Keratinocyte (primary cell): ENCODE measurements around the gene MYO1C. TPM values are rescaled to one million over a fixed set of nuclear protein-coding genes. Genes with fewer than 3 reads are reported as not detected.

Source experiments
- DNase-seq: peaks from one replicate; pipeline ENCODE4 v3.0.0-alpha.2; 2011; ENCODE audit warnings: low read depth, missing footprints, low spot score
- FAIRE-seq: peaks from 2 replicates; lab custom pipeline; 2011; peaks lifted over from hg19 to GRCh38; lab: Jason Lieb, UNC
- H2AFZ ChIP-seq: 2 replicates; pipeline ENCODE4 v1.6.0; 2012; ENCODE audit warnings: low read length, control low read depth, inconsistent platforms; ENCODE audit not compliant: control insufficient read depth
- H3K27ac ChIP-seq: 2 replicates; pipeline ENCODE4 v1.5.1; 2011; ENCODE audit warnings: low read length; ENCODE audit not compliant: control insufficient read depth, insufficient read depth
- H3K27me3 ChIP-seq: 3 replicates; pipeline ENCODE4 v1.6.0; 2011; ENCODE audit warnings: low read length; ENCODE audit not compliant: control insufficient read depth, insufficient read depth; ENCODE audit errors: extremely low read depth
- H3K36me3 ChIP-seq, 2 experiments: 2 replicates in 1 of 2; 3 replicates in 1 of 2; pipeline ENCODE4 v1.5.1; 2011; ENCODE audit warnings: low read length in 2 of 2, mild to moderate bottlenecking in 1 of 2; ENCODE audit not compliant: control insufficient read depth in 2 of 2, insufficient read depth in 2 of 2; ENCODE audit errors: extremely low read depth in 1 of 2
- H3K4me1 ChIP-seq: 3 replicates; pipeline ENCODE4 v1.5.1; 2011; ENCODE audit warnings: low read length; ENCODE audit not compliant: control insufficient read depth, insufficient read depth; ENCODE audit errors: extremely low read depth
- H3K4me2 ChIP-seq: 3 replicates; pipeline ENCODE4 v1.6.0; 2011; ENCODE audit warnings: low read depth, low read length; ENCODE audit not compliant: control insufficient read depth, insufficient read depth; ENCODE audit errors: extremely low read depth
- H3K4me3 ChIP-seq, 3 experiments: fragments of 200-600 bp in 1 of 3; sonication (generic) in 1 of 3; 2 replicates in 2 of 3; 3 replicates in 1 of 3; pipeline ENCODE4 v1.5.1; 2011 to 2016; ENCODE audit warnings: low read length in 3 of 3, mild to moderate bottlenecking in 3 of 3, control low read depth in 2 of 3, inconsistent platforms in 1 of 3, low read depth in 1 of 3, mixed read lengths in 1 of 3, mixed run types in 1 of 3, moderate library complexity in 1 of 3; ENCODE audit not compliant: control insufficient read depth in 2 of 3, insufficient read depth in 2 of 3; ENCODE audit errors: extremely low read depth in 1 of 3
- H3K79me2 ChIP-seq: 2 replicates; pipeline ENCODE4 v1.6.0; 2012; ENCODE audit warnings: low read length; ENCODE audit not compliant: control insufficient read depth, insufficient read depth
- H3K9ac ChIP-seq: 3 replicates; pipeline ENCODE4 v1.6.0; 2011; ENCODE audit warnings: low read length; ENCODE audit not compliant: control insufficient read depth, insufficient read depth; ENCODE audit errors: extremely low read depth
- H3K9me1 ChIP-seq: 3 replicates; pipeline ENCODE4 v1.6.0; 2011; ENCODE audit warnings: low read length; ENCODE audit not compliant: control insufficient read depth, insufficient read depth; ENCODE audit errors: extremely low read depth
- H3K9me3 ChIP-seq: 2 replicates; pipeline ENCODE4 v1.5.1; 2012; ENCODE audit warnings: low read depth, low read length; ENCODE audit not compliant: control insufficient read depth
- H4K20me1 ChIP-seq: 3 replicates; pipeline ENCODE4 v1.6.0; 2011; ENCODE audit warnings: low read length; ENCODE audit not compliant: control insufficient read depth, insufficient read depth; ENCODE audit errors: extremely low read depth
- CTCF ChIP-seq, 3 experiments: IDR thresholded peaks in 1 of 3; conservative IDR thresholded peaks in 1 of 3; optimal IDR thresholded peaks in 1 of 3; 2 replicates in 2 of 3; 3 replicates in 1 of 3; pipeline versions ENCODE3 to v1.5.1; 2011; ENCODE audit warnings: low read length in 3 of 3, mild to moderate bottlenecking in 3 of 3, moderate library complexity in 2 of 3, control low read depth in 1 of 3, inconsistent platforms in 1 of 3; ENCODE audit not compliant: insufficient read depth in 2 of 3; ENCODE audit errors: extremely low read depth in 1 of 3
- EZH2 ChIP-seq: IDR thresholded peaks from one replicate; pipeline ENCODE4 v1.6.1; 2012; ENCODE audit warnings: inconsistent platforms, mild to moderate bottlenecking, low read length, moderate library complexity
- dilution Hi-C: fragments of 300-500 bp; cut with MboI; formaldehyde crosslinking; loops from one replicate; pipeline ENCODE4 v1.7.0; 2020; ENCODE audit warnings: low sequenced_read_pairs; ENCODE audit not compliant: extremely low pct_ligation_motif_present
- polyA plus RNA-seq, 5 experiments: library from polyadenylated mRNA; depleted of rRNA in 3 of 5; stranded (reverse) in 3 of 5; stranded (forward) in 1 of 5; unstranded in 1 of 5; fragments of >200 nt; gene quantifications; 1 replicate in 1 of 5; 2 replicates in 3 of 5; 3 replicates in 1 of 5; pipeline versions ENCODE4 v1.2.1 to v1.2.3, GENCODE V29; 2011 to 2012; ENCODE audit warnings: missing spikeins in 2 of 5, low read depth in 1 of 5, low replicate concordance in 1 of 5

The MYO1C gene
- polyA plus RNA-seq, 1 donor (not counting 4 experiments of a cell fraction or from before 2014, with no cell fraction given): 101 TPM

- Histone ChIP-seq H3K9me1 (no peaks in the 10 kb centered on the region), H3K36me3 (peaks cover 32 to 36% of the 10 kb centered on the region in 2 experiments), H3K4me1 (no peaks in the 10 kb centered on the region), H3K9ac (no peak overlapping the region), H3K4me2 (no peak overlapping the region), H2AFZ (no peak overlapping the region), H3K79me2 (peaks cover 2% of the 10 kb centered on the region), H3K9me3 (no peaks in the 10 kb centered on the region), H3K27ac (no peak overlapping the region), H4K20me1 (no peaks in the 10 kb centered on the region), H3K4me3 (no peak overlapping the region), H3K27me3 (no peaks in the 10 kb centered on the region)
- TF ChIP-seq CTCF (optimal IDR thresholded peaks at IDR 0.05 in 1 of 3, IDR thresholded peaks at IDR 0.05 in 1 of 3, conservative IDR thresholded peaks at IDR 0.05 in 1 of 3; ENCODE audit: extremely low read depth in 1 of 3, insufficient read depth in 2 of 3, low read length in 3 of 3) (no peak), EZH2 (no peak)
- DNase-seq: no peak
- dilution Hi-C loops: no loop called here
- no peak for FAIRE-seq
Measured at GRCh38 chr17:1478418-1478817, 14.1 kb downstream of the MYO1C start.

- dilution Hi-C loops: no loop called here
Measured at GRCh38 chr17:1475321-1475854, 17.1 kb downstream of the MYO1C start.

More at GRCh38 chr17:1475321-1475854, 17.1 kb downstream of the MYO1C start:
- no peak overlapping the region for H3K4me3 ChIP-seq
- H3K27ac ChIP-seq: no peak overlapping the region
- no peaks in the 10 kb centered on the region for H4K20me1 ChIP-seq
- H3K79me2 ChIP-seq: no peaks in the 10 kb centered on the region
- no peaks in the 10 kb centered on the region for H3K9me3 ChIP-seq
- H3K9ac ChIP-seq: no peak overlapping the region
- DNase-seq (no peak), FAIRE-seq (no peak)
- no peak for TF ChIP-seq EZH2
- no peak for TF ChIP-seq CTCF (optimal IDR thresholded peaks at IDR 0.05 in 1 of 3, IDR thresholded peaks at IDR 0.05 in 1 of 3, conservative IDR thresholded peaks at IDR 0.05 in 1 of 3; ENCODE audit: extremely low read depth in 1 of 3, insufficient read depth in 2 of 3, low read length in 3 of 3)
- H3K4me2 ChIP-seq: no peak overlapping the region
- H3K36me3 ChIP-seq: peaks cover 33 to 38% of the 10 kb centered on the region in 2 experiments
- H3K9me1 ChIP-seq: no peaks in the 10 kb centered on the region
- no peaks in the 10 kb centered on the region for H3K27me3 ChIP-seq
- H2AFZ ChIP-seq: no peak overlapping the region
- no peaks in the 10 kb centered on the region for H3K4me1 ChIP-seq
